KOPT-K1 (cell line): Measurements from ENCODE around the gene MOV10.
"Not testable (repeated sequence)": the region's sequence is repeated elsewhere in the genome, so short reads cannot be mapped to it uniquely, and the experiment has no call there.

Experiments used
- H3K27ac ChIP-seq: fragments of 200-600 bp; sonication (generic); 2 replicates; pipeline ENCODE4 v1.5.1; 2016; ENCODE audit warnings: antibody characterized with exemption, mild to moderate bottlenecking, low read depth, low read length; ENCODE audit not compliant: poor library complexity, severe bottlenecking
- H3K36me3 ChIP-seq: fragments of 200-600 bp; sonication (generic); 2 replicates; pipeline ENCODE4 v1.5.1; 2017; ENCODE audit warnings: antibody characterized with exemption, mild to moderate bottlenecking, low read length, moderate library complexity; ENCODE audit not compliant: insufficient read depth
- H3K9me3 ChIP-seq: fragments of 200-600 bp; sonication (generic); 2 replicates; pipeline ENCODE4 v1.5.1; 2017; ENCODE audit warnings: antibody characterized with exemption, low read length, mild to moderate bottlenecking; ENCODE audit not compliant: insufficient read depth, poor library complexity, severe bottlenecking

MOV10 gene

DNA sequence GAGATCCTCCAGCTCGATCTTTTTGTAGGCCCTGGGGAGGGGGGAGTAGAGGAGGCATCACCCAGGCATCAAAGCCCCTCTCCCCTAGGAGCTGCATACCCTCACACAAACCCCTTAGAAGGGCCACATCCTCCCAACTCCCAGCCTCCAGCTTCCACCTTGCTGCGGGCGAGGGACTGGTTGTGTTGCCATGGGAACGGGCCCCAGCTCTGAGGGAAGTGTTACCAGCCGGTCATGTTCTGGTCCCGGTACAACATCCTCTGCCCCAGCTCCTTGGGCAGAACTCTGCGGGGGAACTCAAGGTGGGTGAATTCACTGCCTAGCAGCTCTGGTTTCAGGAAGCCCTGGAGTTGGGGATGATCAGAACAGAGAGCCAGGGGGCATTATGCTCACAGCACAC is 36.6 kb downstream of the MOV10 start:
- H3K9me3 ChIP-seq = no peaks in the 10 kb centered on the region
- H3K36me3 ChIP-seq = no peaks in the 10 kb centered on the region
- H3K27ac ChIP-seq = no peak overlapping the region

DNA sequence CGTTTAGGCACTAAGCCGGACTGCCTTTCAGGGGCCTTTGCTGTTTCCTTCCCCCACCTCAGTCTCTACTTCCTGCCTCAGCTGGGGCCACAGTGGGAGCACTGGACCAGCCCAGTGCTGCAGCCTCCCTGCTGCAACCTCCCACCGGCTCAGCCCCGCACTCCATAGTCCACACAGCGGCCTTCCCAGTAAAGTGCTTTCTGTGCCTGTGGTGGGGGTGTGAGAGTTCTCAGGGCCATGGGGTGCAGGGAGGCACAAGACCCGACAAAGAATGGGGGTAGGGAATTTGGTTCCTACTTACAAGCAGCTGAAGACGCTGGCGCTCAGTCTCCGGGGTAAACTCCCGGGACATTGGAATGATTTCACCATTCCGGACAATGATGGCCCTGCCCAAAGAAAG is 37.2 kb downstream of the MOV10 start:
- Histone ChIP-seq H3K27ac (no peak overlapping the region), H3K36me3 (no peaks in the 10 kb centered on the region)

DNA sequence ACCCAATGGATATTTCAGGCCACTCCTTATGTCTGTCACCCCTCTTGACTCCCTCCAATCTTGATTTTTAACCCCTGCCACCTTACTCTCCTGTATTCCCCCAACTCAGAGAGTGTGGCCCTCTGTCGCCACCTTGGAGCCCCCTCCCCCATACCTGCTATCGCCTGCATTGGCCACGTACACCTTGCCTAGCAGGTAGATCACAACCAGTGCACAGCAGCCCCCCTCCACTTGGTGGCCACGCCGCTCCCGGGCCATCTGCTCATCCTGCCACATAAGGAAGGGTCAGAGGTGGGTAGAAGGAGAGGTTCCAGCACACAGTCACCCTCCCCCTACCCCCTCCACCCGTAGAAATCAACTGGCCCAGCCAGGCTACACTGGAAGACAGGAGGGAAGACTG is 37.7 kb downstream of the MOV10 start:
- H3K27ac ChIP-seq = no peak overlapping the region
- no peaks in the 10 kb centered on the region for H3K9me3 ChIP-seq
- H3K36me3 ChIP-seq = no peaks in the 10 kb centered on the region

More for the DNA sequence above, 37.2 kb downstream of the MOV10 start:
- no peaks in the 10 kb centered on the region for H3K9me3 ChIP-seq

DNA sequence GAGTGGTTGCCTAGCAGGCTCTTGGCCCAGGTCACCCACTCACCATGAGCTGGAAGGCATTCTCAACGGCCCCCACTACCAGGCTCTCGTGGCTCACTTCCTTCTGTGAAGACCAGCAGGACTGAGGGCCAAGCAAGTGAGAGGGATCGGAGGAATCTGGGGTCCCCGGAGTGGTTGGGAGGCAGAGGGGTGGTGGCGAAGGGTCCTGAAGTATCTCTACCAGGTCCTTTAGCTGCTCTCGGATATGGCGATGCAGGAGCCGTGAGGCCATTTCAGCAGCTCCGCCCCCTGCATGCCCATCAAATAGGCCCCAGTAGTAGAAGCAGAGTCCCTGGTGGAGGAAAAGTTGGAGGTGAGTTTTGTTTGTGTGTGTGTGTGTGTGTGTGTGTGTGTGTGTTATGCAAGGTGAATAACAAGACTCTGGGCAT is 38.3 kb downstream of the MOV10 start:
- no peaks in the 10 kb centered on the region for H3K9me3 ChIP-seq
- H3K27ac ChIP-seq = no peak overlapping the region
- H3K36me3 ChIP-seq = no peaks in the 10 kb centered on the region

DNA sequence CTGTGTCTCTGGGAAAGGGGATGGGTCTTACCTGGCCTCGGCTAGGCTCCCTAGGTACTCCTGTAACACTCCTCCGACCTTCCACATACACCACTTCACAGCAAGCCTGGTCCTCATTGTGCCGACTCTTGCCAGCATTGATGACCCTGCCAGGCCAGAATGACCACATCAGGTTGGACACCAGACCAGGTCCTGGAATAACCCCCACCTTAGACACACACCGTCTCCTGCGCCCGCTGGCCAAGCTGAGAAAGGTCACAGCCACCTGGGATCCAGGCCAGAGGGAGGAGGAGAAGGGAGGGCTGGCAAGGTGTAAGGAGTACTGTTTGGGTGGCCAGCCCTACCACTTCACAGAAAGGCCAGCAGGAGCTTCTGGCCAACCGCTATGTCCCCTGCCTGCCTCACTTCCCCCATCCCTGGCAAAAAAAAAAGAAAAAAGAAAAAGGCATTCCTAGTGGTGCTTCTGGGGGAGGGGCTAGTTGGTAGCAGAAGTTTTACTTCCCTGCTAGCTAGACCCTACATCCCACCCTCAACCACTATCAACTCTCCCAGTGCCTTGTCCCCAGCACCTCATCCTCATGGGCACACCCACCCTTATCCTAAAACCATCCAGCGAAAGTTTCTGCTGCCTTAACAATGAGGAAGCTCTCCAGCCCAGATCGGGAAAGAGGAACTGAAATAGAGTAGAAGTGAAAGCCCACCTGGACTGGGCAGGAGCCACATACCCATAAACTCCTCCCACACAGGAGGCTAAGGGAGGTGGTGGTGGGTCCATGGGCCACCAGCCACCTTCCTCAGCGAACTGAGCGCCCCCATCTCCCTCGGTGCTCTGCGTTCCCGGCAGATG is 39.2 kb downstream of the MOV10 start:
- no peaks in the 10 kb centered on the region for H3K36me3 ChIP-seq
- no peak overlapping the region for H3K27ac ChIP-seq
- no peaks in the 10 kb centered on the region for H3K9me3 ChIP-seq

DNA sequence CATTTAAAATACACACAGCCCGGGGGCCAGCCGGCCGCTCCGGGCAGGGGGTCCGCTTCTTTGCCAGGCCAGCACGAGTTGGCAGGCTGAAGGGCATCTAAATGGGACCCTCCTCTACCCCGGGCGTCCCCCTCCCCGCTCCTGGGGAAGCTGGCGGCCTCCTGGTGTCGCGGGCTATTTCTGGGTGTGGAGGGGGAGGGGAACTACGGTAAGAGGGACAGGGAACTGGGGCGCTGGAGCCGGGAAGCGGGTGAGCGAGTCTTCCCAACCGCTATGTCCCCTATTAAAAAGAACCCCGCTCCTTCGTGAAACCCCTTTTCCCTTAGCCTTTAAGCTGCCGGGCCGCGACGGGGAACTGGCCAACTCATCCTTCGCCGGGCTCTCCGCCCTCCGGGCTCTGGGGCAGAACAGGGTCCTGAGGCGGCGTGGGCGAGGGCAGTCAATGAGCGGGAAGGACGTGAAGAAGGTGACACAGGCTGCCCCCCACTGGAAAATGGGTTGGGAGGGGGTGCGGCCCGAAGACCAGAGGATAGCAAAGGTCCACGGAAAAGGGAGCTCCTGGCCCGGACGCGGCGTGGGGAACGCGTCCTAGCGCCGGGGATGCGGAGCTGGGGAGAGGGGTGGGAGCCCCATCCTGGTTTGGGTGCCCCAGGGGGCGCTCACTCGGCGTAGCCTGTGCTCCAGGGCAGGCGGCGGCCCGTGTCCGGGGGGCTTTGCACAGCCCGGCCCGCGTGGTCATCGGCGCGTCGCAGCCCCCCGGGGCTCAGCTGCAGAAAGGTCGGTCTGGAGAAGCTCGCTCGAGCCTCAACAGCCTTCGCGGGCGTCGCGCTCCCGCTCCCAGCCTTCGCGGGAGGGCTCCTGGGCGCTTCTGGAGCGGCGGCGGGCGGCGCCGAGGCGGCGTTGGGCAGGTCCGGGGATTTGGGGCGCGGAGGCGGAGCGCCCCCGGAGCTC is 40.1 kb downstream of the MOV10 start:
- no peaks in the 10 kb centered on the region for H3K9me3 ChIP-seq
- H3K36me3 ChIP-seq = no peaks in the 10 kb centered on the region
- no peak overlapping the region for H3K27ac ChIP-seq

DNA sequence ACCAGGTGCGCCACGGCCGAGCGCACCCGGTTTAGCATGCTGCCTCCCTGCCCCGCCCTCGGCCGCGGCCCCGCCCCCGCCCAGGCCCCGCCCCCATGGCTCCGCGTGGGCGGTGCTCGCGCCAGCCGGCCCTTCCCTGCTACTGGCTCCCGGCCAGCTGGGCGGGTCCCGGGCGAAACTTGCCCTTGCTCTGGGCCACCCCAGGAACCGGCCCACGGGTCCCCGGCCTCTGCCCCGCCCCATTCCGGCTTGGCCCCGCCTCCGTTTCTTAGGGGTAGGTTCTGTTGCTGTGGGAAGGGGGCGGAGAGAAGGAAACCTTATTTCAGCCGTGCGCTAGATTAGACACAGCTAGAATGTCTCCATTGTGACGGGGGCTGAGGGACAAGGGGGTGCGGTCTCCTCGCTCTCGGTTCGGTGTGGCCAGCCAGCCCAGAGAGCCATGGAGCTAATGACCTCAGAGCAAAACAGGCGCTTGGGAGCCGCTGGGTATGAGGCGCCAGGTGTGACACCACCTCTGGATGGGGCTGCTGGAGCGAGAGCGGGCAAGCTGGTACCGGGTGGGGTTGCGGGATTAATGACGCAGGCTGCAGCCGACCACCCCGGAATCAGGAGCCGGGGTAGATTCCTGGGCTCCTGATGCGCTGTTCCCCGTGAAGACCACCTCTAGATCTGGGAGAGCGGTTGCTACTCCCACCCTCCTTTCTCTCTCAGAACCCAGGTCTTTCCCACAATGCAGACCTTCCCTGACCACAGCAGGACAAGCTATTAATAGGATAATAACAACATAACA is 41.0 kb downstream of the MOV10 start, which contains the start of gene PPM1J:
PPM1J (minus strand) TSS at position 69 of the 790 bp plus-strand sequence; CDS start at position 38, 31 bp downstream.
- no peaks in the 10 kb centered on the region for H3K36me3 ChIP-seq

DNA sequence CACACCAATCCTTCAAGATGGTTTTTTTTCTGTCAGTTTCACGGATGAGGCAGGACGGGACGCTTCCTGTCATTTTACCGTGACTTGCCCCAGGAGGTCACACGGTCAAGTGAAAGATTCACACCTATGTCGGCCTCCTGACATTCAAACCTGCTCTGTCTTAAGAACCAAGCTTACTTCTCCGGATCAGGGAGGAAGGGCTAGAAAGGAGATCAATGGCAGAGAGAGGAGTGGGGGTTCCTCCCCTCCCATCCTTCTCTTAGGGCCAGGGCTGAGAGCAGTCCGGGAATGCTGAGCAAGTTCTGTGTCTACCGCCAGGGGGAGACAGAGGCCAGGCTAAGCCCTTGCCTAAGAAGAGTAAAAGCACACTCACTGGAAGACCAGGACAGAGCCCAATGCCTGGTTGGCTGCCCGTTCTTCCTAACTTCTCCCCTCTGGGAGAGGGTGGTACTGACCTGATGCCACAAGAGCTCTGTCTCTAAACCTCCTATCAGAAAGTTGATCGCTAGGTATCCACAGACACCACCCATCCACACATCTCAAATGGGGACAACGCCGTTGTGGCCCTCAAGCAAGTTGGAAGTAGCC is 41.8 kb downstream of the MOV10 start:
- H3K36me3 ChIP-seq = no peaks in the 10 kb centered on the region
- no peak overlapping the region for H3K27ac ChIP-seq
- H3K9me3 ChIP-seq = no peaks in the 10 kb centered on the region

More for the DNA sequence above, 41.0 kb downstream of the MOV10 start, which contains the start of gene PPM1J:
- no peak within 1 kb of the TSS for H3K27ac ChIP-seq
- no peaks in the 10 kb centered on the region for H3K9me3 ChIP-seq

DNA sequence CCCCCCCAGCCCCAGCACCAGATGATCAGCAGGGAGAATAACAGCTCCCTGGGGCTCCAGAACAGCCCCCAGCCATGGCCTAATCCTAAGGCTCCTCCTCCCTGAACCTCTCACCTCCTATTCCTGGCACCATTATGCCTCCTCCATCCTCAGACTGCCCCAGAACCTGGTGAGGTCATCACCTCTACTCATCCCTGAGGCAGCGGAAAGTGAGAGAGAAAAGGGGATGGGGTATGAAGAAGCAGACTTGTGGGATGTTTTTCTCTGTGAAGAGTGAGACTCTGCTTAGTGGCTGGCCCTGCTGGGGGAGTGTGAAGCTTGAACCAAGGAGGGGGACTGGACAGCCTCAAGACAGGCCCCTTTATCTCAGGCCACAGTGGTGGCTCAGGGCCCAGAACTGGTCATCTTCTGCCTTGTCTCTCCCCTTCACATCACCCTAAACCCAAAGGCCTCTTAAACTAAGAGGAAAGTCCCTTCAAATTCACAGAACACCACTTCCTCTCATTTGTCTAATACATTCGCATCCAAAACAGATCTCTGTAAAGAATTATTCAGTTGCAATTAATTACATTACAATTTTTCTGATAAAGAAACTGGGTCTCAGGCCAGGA is 42.9 kb downstream of the MOV10 start:
- H3K9me3 ChIP-seq = no peaks in the 10 kb centered on the region
- no peaks in the 10 kb centered on the region for H3K36me3 ChIP-seq
- H3K27ac ChIP-seq = no peak overlapping the region

DNA sequence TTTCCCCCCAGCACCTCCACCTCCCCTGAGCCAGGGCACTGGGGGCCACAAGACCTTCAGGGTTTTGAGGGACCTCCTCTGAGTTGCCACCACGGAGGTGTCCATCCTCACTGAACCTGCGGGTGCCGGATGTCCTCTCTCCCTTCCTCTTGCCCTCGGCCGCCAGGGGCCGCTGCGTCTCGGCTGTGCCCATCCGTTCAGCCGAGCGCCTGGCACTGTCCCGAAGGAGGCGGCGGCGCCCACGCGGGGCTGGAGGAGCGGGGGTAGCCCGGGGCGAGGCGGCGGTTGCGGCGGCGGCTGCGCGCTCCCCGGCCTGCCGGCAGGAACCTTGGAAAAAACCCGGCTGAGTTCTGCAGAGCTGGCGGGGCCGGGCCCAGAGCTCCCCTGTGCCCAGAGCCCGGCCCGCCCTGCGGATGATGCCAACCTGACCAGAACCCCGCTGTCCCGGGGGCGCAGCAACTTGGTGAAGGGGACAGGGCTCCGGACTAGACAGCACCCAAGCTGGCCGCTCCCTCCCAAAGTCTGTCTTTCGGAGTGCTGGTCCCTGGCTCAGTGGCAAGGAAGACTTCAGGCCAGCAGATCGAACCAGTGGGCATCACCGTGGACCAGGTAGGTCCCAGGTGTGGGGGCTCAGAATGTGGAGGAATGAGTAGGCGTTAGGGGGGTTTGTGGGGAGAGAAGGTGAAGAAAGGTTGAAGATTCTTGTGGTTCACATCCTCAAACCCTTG is 44.4 kb downstream of the MOV10 start:
- no peak overlapping the region for H3K27ac ChIP-seq
- H3K36me3 ChIP-seq = no peaks in the 10 kb centered on the region
- H3K9me3 ChIP-seq = no peaks in the 10 kb centered on the region

DNA sequence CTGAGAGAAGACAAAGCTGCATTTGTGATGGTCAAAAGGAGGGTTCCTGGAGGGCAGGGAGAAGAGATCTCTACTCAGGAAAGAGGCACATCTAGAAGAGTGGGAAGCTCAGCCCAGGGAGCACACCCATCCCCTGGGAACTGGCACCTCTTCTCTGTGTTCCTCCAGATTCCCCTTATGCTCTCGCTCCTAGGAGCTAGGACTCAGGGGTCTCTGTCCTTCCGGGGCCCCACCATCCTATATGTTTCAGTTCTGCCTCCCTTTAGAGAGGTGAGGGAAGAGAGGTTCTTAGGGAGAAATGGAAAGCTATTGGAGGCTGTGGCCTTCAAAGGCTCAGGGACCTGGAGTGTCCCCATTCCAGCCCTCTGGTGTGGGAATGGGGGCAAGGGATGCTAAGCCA is 45.2 kb downstream of the MOV10 start:
- no peaks in the 10 kb centered on the region for H3K36me3 ChIP-seq
- no peaks in the 10 kb centered on the region for H3K9me3 ChIP-seq
- H3K27ac ChIP-seq = no peak overlapping the region

DNA sequence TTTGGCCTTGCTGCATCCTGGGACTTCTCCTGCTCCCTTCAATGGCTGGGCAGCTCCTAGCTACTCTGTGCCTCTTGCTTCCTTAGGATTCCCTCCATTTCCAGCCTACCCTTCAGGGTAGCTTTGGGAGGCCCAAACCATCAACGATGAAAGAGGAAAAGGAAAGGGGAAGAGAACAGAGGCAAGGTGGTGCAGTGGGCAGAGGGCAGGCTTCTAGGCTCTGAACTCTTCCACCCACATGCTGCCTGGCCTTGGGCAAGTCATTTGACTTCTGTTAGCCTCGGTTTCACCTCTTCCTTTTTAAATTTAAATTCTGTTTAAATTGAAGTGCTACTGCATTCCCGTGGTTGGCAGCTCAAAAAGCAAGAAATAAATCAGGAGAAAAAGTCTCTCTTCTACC is 46.3 kb downstream of the MOV10 start:
- H3K27ac ChIP-seq = no peak overlapping the region
- no peaks in the 10 kb centered on the region for H3K9me3 ChIP-seq

DNA sequence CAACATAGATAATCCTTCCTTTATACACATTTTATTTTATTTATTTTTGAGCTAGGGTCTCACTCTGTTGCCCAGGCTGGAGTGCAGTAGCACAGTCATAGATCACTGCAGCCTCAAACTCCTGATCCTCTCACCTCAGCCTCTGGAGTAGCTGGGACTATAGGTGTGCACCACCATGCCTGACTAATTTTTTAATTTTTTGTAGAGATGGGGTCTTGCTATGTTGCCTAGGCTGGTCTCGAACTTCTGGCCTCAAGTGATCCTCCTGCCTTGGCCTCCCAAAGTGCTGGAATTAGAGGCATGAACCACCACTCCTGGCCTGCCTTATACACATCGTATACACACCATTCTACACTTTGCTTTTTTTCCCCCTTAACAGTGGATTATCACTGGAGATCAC is 46.8 kb downstream of the MOV10 start:
- not testable (repeated sequence) for H3K27ac ChIP-seq, H3K36me3 ChIP-seq, H3K9me3 ChIP-seq

More for the DNA sequence above, 46.3 kb downstream of the MOV10 start:
- H3K36me3 ChIP-seq = no peaks in the 10 kb centered on the region
